A673 (cell line): ENCODE data around the gene CYLD.

Experiments used
- CTCF ChIP-seq: fragments of 300-800, 200-600 bp; sonication (generic); conservative IDR thresholded peaks from 2 replicates; pipeline ENCODE4 v1.5.1; 2017; ENCODE audit warnings: low read depth, mild to moderate bottlenecking, antibody characterized with exemption, low read length, moderate library complexity, mixed read lengths
- EZH2 ChIP-seq: fragments of 200-600 bp; sonication (generic); IDR thresholded peaks from 2 replicates; pipeline ENCODE4 v1.6.1; 2017; ENCODE audit warnings: borderline replicate concordance, low read depth, mild to moderate bottlenecking, mixed read lengths, antibody characterized with exemption, low read length; ENCODE audit not compliant: poor library complexity, severe bottlenecking

- TF ChIP-seq CTCF (no peak), EZH2 (no peak)
Measured at GRCh38 chr16:50810241-50810965, 68.5 kb downstream of the CYLD start.
